Keratinocyte (primary cell): ENCODE measurements around the gene PIR. TPM values are rescaled to one million over a fixed set of nuclear protein-coding genes. Genes with fewer than 3 reads are reported as not detected.

ENCODE experiments used
- DNase-seq: peaks from one replicate; pipeline ENCODE4 v3.0.0-alpha.2; 2011; ENCODE audit warnings: low read depth, missing footprints, low spot score
- FAIRE-seq: peaks from 2 replicates; lab custom pipeline; 2011; peaks lifted over from hg19 to GRCh38; lab: Jason Lieb, UNC
- H2AFZ ChIP-seq: 2 replicates; pipeline ENCODE4 v1.6.0; 2012; ENCODE audit warnings: low read length, control low read depth, inconsistent platforms; ENCODE audit not compliant: control insufficient read depth
- H3K27ac ChIP-seq: 2 replicates; pipeline ENCODE4 v1.5.1; 2011; ENCODE audit warnings: low read length; ENCODE audit not compliant: control insufficient read depth, insufficient read depth
- H3K27me3 ChIP-seq: 3 replicates; pipeline ENCODE4 v1.6.0; 2011; ENCODE audit warnings: low read length; ENCODE audit not compliant: control insufficient read depth, insufficient read depth; ENCODE audit errors: extremely low read depth
- H3K36me3 ChIP-seq, 2 experiments: 2 replicates in 1 of 2; 3 replicates in 1 of 2; pipeline ENCODE4 v1.5.1; 2011; ENCODE audit warnings: low read length in 2 of 2, mild to moderate bottlenecking in 1 of 2; ENCODE audit not compliant: control insufficient read depth in 2 of 2, insufficient read depth in 2 of 2; ENCODE audit errors: extremely low read depth in 1 of 2
- H3K4me1 ChIP-seq: 3 replicates; pipeline ENCODE4 v1.5.1; 2011; ENCODE audit warnings: low read length; ENCODE audit not compliant: control insufficient read depth, insufficient read depth; ENCODE audit errors: extremely low read depth
- H3K4me2 ChIP-seq: 3 replicates; pipeline ENCODE4 v1.6.0; 2011; ENCODE audit warnings: low read depth, low read length; ENCODE audit not compliant: control insufficient read depth, insufficient read depth; ENCODE audit errors: extremely low read depth
- H3K4me3 ChIP-seq, 3 experiments: fragments of 200-600 bp in 1 of 3; sonication (generic) in 1 of 3; 2 replicates in 2 of 3; 3 replicates in 1 of 3; pipeline ENCODE4 v1.5.1; 2011 to 2016; ENCODE audit warnings: low read length in 3 of 3, mild to moderate bottlenecking in 3 of 3, control low read depth in 2 of 3, inconsistent platforms in 1 of 3, low read depth in 1 of 3, mixed read lengths in 1 of 3, mixed run types in 1 of 3, moderate library complexity in 1 of 3; ENCODE audit not compliant: control insufficient read depth in 2 of 3, insufficient read depth in 2 of 3; ENCODE audit errors: extremely low read depth in 1 of 3
- H3K79me2 ChIP-seq: 2 replicates; pipeline ENCODE4 v1.6.0; 2012; ENCODE audit warnings: low read length; ENCODE audit not compliant: control insufficient read depth, insufficient read depth
- H3K9ac ChIP-seq: 3 replicates; pipeline ENCODE4 v1.6.0; 2011; ENCODE audit warnings: low read length; ENCODE audit not compliant: control insufficient read depth, insufficient read depth; ENCODE audit errors: extremely low read depth
- H3K9me1 ChIP-seq: 3 replicates; pipeline ENCODE4 v1.6.0; 2011; ENCODE audit warnings: low read length; ENCODE audit not compliant: control insufficient read depth, insufficient read depth; ENCODE audit errors: extremely low read depth
- H3K9me3 ChIP-seq: 2 replicates; pipeline ENCODE4 v1.5.1; 2012; ENCODE audit warnings: low read depth, low read length; ENCODE audit not compliant: control insufficient read depth
- H4K20me1 ChIP-seq: 3 replicates; pipeline ENCODE4 v1.6.0; 2011; ENCODE audit warnings: low read length; ENCODE audit not compliant: control insufficient read depth, insufficient read depth; ENCODE audit errors: extremely low read depth
- CTCF ChIP-seq, 3 experiments: IDR thresholded peaks in 1 of 3; conservative IDR thresholded peaks in 1 of 3; optimal IDR thresholded peaks in 1 of 3; 2 replicates in 2 of 3; 3 replicates in 1 of 3; pipeline versions ENCODE3 to v1.5.1; 2011; ENCODE audit warnings: low read length in 3 of 3, mild to moderate bottlenecking in 3 of 3, moderate library complexity in 2 of 3, control low read depth in 1 of 3, inconsistent platforms in 1 of 3; ENCODE audit not compliant: insufficient read depth in 2 of 3; ENCODE audit errors: extremely low read depth in 1 of 3
- EZH2 ChIP-seq: IDR thresholded peaks from one replicate; pipeline ENCODE4 v1.6.1; 2012; ENCODE audit warnings: inconsistent platforms, mild to moderate bottlenecking, low read length, moderate library complexity
- dilution Hi-C: fragments of 300-500 bp; cut with MboI; formaldehyde crosslinking; loops from one replicate; pipeline ENCODE4 v1.7.0; 2020; ENCODE audit warnings: low sequenced_read_pairs; ENCODE audit not compliant: extremely low pct_ligation_motif_present
- polyA plus RNA-seq, 5 experiments: library from polyadenylated mRNA; depleted of rRNA in 3 of 5; stranded (reverse) in 3 of 5; stranded (forward) in 1 of 5; unstranded in 1 of 5; fragments of >200 nt; gene quantifications; 1 replicate in 1 of 5; 2 replicates in 3 of 5; 3 replicates in 1 of 5; pipeline versions ENCODE4 v1.2.1 to v1.2.3, GENCODE V29; 2011 to 2012; ENCODE audit warnings: missing spikeins in 2 of 5, low read depth in 1 of 5, low replicate concordance in 1 of 5

PIR gene
- polyA plus RNA-seq, 1 donor (not counting 4 experiments of a cell fraction or from before 2014, with no cell fraction given) = 23.2 TPM

DNA sequence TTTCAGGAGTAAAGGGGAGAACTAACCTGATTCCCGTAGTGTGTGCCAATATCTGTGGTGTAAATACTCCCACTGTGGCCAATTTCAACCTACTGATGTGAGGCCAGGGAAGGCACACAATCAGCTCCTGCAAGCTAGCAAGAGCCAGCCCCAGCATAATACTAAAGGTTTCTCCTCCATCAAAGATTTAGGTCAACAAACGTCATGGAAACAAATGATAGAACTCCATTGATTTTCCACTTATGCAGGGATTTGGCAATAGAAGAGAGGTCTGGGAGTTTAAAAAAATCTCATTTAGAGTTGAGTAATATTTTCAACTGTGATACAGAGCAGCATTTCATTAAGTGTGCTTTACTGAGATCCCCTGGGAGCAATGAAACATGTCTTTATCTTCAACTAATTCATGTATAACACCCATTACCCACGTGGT lies 93.2 kb downstream of the PIR start:
- FAIRE-seq (no peak), DNase-seq (no peak)
- Histone ChIP-seq H3K27me3 (no peaks in the 10 kb centered on the region), H3K4me1 (no peaks in the 10 kb centered on the region), H3K9me1 (no peaks in the 10 kb centered on the region), H3K36me3 (no peaks in the 10 kb centered on the region), H2AFZ (no peak overlapping the region), H3K27ac (no peak overlapping the region), H4K20me1 (no peaks in the 10 kb centered on the region), H3K9me3 (no peaks in the 10 kb centered on the region), H3K79me2 (no peaks in the 10 kb centered on the region), H3K4me3 (no peak overlapping the region), H3K9ac (no peak overlapping the region), H3K4me2 (no peak overlapping the region)
- dilution Hi-C loops = no loop called here
- TF ChIP-seq CTCF (optimal IDR thresholded peaks at IDR 0.05 in 1 of 3, IDR thresholded peaks at IDR 0.05 in 1 of 3, conservative IDR thresholded peaks at IDR 0.05 in 1 of 3; ENCODE audit: extremely low read depth in 1 of 3, insufficient read depth in 2 of 3, low read length in 3 of 3) = no peak
- TF ChIP-seq EZH2 = no peak

DNA sequence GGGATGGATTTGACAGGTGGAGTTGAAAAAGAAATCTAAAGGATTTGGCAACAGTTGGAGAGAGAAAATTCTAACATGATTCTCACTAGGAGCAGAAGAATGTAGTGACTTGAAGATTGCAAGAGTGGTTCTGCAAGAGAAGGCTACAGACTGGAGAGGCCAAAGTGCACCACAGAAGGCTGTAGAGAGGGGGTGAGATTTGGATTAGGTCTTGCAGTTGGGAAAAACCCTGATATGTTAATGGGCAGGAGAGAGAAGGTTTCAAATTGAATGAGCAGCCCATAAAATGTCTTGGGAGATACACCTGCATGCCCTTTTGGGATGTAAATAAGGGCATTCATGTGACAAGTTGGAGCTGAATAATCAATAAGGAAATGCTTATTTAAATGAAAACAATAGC lies 94.3 kb downstream of the PIR start:
- Histone ChIP-seq H3K27me3 (no peaks in the 10 kb centered on the region), H4K20me1 (no peaks in the 10 kb centered on the region), H3K9me1 (no peaks in the 10 kb centered on the region), H3K4me3 (no peak overlapping the region), H3K79me2 (no peaks in the 10 kb centered on the region), H3K4me2 (no peak overlapping the region), H3K9ac (no peak overlapping the region), H3K4me1 (no peaks in the 10 kb centered on the region), H3K36me3 (no peaks in the 10 kb centered on the region), H2AFZ (no peak overlapping the region), H3K9me3 (no peaks in the 10 kb centered on the region), H3K27ac (no peak overlapping the region)
- DNase-seq (no peak), FAIRE-seq (no peak)
- dilution Hi-C loops = no loop called here
- TF ChIP-seq EZH2 (no peak), CTCF (optimal IDR thresholded peaks at IDR 0.05 in 1 of 3, IDR thresholded peaks at IDR 0.05 in 1 of 3, conservative IDR thresholded peaks at IDR 0.05 in 1 of 3; ENCODE audit: extremely low read depth in 1 of 3, insufficient read depth in 2 of 3, low read length in 3 of 3) (no peak)
